H9 (cell line): Measurements from ENCODE around the gene TESK1. TPM values are rescaled to one million over a fixed set of nuclear protein-coding genes. Genes with fewer than 3 reads are reported as not detected.
"Not testable (repeated sequence)": the region's sequence is repeated elsewhere in the genome, so short reads cannot be mapped to it uniquely, and the experiment has no call there.

Experiments used
- DNase-seq: peaks from one replicate; pipeline ENCODE4 v3.0.0-alpha.2; 2017
- H2AFZ ChIP-seq: one replicate; pipeline ENCODE4 v1.6.1; 2013; ENCODE audit warnings: mild to moderate bottlenecking, low read length, control low read depth, moderate library complexity
- H2AK5ac ChIP-seq: 2 replicates; pipeline ENCODE4 v1.6.1; 2013; ENCODE audit warnings: low read length, control low read depth, mixed read lengths; ENCODE audit not compliant: insufficient read length
- H2BK120ac ChIP-seq: one replicate; pipeline ENCODE4 v1.6.1; 2013; ENCODE audit warnings: low read depth, mild to moderate bottlenecking, low read length, control low read depth, inconsistent platforms; ENCODE audit not compliant: poor library complexity, severe bottlenecking
- H2BK12ac ChIP-seq: 2 replicates; pipeline ENCODE4 v1.6.1; 2013; ENCODE audit warnings: low read length, control low read depth, mixed read lengths, low read depth; ENCODE audit not compliant: insufficient read length
- H2BK15ac ChIP-seq: 2 replicates; pipeline ENCODE4 v1.6.1; 2013; ENCODE audit warnings: low read depth, low read length, control low read depth
- H2BK20ac ChIP-seq: one replicate; pipeline ENCODE4 v1.6.1; 2013; ENCODE audit warnings: low read depth, mild to moderate bottlenecking, low read length, control low read depth, inconsistent platforms; ENCODE audit not compliant: poor library complexity, severe bottlenecking
- H2BK5ac ChIP-seq: 2 replicates; pipeline ENCODE4 v1.6.1; 2013; ENCODE audit warnings: low read length, control low read depth, mixed read lengths; ENCODE audit not compliant: insufficient read length
- H3K14ac ChIP-seq: 2 replicates; pipeline ENCODE4 v1.6.1; 2013; ENCODE audit warnings: low read length, control low read depth; ENCODE audit not compliant: insufficient read depth
- H3K18ac ChIP-seq: 2 replicates; pipeline ENCODE4 v1.6.1; 2013; ENCODE audit warnings: low read depth, mild to moderate bottlenecking, mixed read lengths, low read length, control low read depth; ENCODE audit not compliant: insufficient read length
- H3K23ac ChIP-seq: 2 replicates; pipeline ENCODE4 v1.6.1; 2013; ENCODE audit warnings: low read length, control low read depth, mixed read lengths, low read depth; ENCODE audit not compliant: insufficient read length
- H3K23me2 ChIP-seq: 2 replicates; pipeline ENCODE4 v1.6.1; 2013; ENCODE audit warnings: low read depth, mild to moderate bottlenecking, mixed read lengths, low read length, control low read depth; ENCODE audit not compliant: insufficient read length, poor library complexity, severe bottlenecking
- H3K27ac ChIP-seq: 2 replicates; pipeline ENCODE4 v1.5.1; 2013; ENCODE audit warnings: low read length, control low read depth, mixed read lengths, low read depth; ENCODE audit not compliant: insufficient read length
- H3K27me3 ChIP-seq: 2 replicates; pipeline ENCODE4 v1.6.1; 2013; ENCODE audit warnings: low read length, control low read depth, inconsistent platforms; ENCODE audit not compliant: insufficient read depth
- H3K4ac ChIP-seq: 2 replicates; pipeline ENCODE4 v1.6.1; 2013; ENCODE audit warnings: low read depth, mild to moderate bottlenecking, control low read depth, inconsistent platforms, low read length, moderate library complexity
- H3K4me1 ChIP-seq: 2 replicates; pipeline ENCODE4 v1.6.1; 2013; ENCODE audit warnings: low read length, control low read depth, inconsistent platforms; ENCODE audit not compliant: insufficient read depth
- H3K4me2 ChIP-seq: 2 replicates; pipeline ENCODE4 v1.6.1; 2013; ENCODE audit warnings: low read length, control low read depth, mixed read lengths; ENCODE audit not compliant: insufficient read length, insufficient read depth
- H3K56ac ChIP-seq: 2 replicates; pipeline ENCODE4 v1.6.1; 2013; ENCODE audit warnings: low read depth, mild to moderate bottlenecking, mixed read lengths, low read length, control low read depth; ENCODE audit not compliant: insufficient read length
- H3K79me1 ChIP-seq: 2 replicates; pipeline ENCODE4 v1.6.1; 2013; ENCODE audit warnings: low read depth, mild to moderate bottlenecking, moderate library complexity, low read length, control low read depth, inconsistent platforms; ENCODE audit not compliant: insufficient read depth, poor library complexity, severe bottlenecking
- H3K79me2 ChIP-seq: 2 replicates; pipeline ENCODE4 v1.6.1; 2013; ENCODE audit warnings: low read length, control low read depth, inconsistent platforms; ENCODE audit not compliant: insufficient read depth
- H3K9ac ChIP-seq: 2 replicates; pipeline ENCODE4 v1.6.1; 2013; ENCODE audit warnings: low read length, control low read depth, mixed read lengths; ENCODE audit not compliant: insufficient read length; ENCODE audit errors: extremely low read depth
- H3K9me3 ChIP-seq: one replicate; pipeline ENCODE4 v1.6.1; 2013; ENCODE audit warnings: low read depth, low read length, inconsistent platforms; ENCODE audit not compliant: control insufficient read depth
- H3T11ph ChIP-seq: one replicate; pipeline ENCODE4 v1.6.1; 2013; ENCODE audit warnings: mild to moderate bottlenecking, low read length, control low read depth, inconsistent platforms
- H4K20me1 ChIP-seq: one replicate; pipeline ENCODE4 v1.6.1; 2013; ENCODE audit not compliant: control insufficient read depth, insufficient read length, insufficient read depth
- H4K5ac ChIP-seq: 2 replicates; pipeline ENCODE4 v1.6.1; 2013; ENCODE audit warnings: low read depth, mild to moderate bottlenecking, mixed read lengths, low read length, control low read depth; ENCODE audit not compliant: insufficient read length
- H4K8ac ChIP-seq: replicated peaks from 2 replicates; pipeline ENCODE4 v1.6.1; 2013; ENCODE audit warnings: low read length, control low read depth, mixed read lengths, low read depth; ENCODE audit not compliant: insufficient read length
- H4K91ac ChIP-seq: 2 replicates; pipeline ENCODE4 v1.6.1; 2013; ENCODE audit warnings: low read depth, mild to moderate bottlenecking, moderate library complexity, mixed read lengths, low read length, control low read depth; ENCODE audit not compliant: insufficient read length
- H3K27ac Mint-ChIP-seq, 3 experiments: 2 replicates in 2 of 3; 3 replicates in 1 of 3; pipeline ENCODE4 v1.8.0; 2020 to 2021; ENCODE audit warnings: mixed read lengths in 3 of 3, mild to moderate bottlenecking in 1 of 3, moderate library complexity in 1 of 3
- H3K27me3 Mint-ChIP-seq: 2 replicates; pipeline ENCODE4 v1.8.0; 2021; ENCODE audit warnings: low read depth, mild to moderate bottlenecking, moderate library complexity, mixed read lengths
- H3K36me3 Mint-ChIP-seq, 3 experiments: 2 replicates in 2 of 3; 3 replicates in 1 of 3; pipeline ENCODE4 v1.8.0; 2020 to 2021; ENCODE audit warnings: low read depth in 3 of 3, mixed read lengths in 3 of 3; ENCODE audit not compliant: insufficient read depth in 1 of 3
- H3K4me1 Mint-ChIP-seq, 2 experiments: 2 replicates each; pipeline ENCODE4 v1.8.0; 2020; ENCODE audit warnings: mixed read lengths in 2 of 2
- H3K4me3 Mint-ChIP-seq, 2 experiments: 2 replicates in 1 of 2; 3 replicates in 1 of 2; pipeline ENCODE4 v1.8.0; 2020 to 2021; ENCODE audit warnings: mild to moderate bottlenecking in 2 of 2, mixed read lengths in 2 of 2, moderate library complexity in 1 of 2
- H3K9me3 Mint-ChIP-seq, 2 experiments: 2 replicates in 1 of 2; 3 replicates in 1 of 2; pipeline ENCODE4 v1.8.0; 2020; ENCODE audit warnings: mild to moderate bottlenecking in 2 of 2, mixed read lengths in 2 of 2, moderate library complexity in 1 of 2
- CTCF ChIP-seq: fragments of 200-600 bp; sonication (generic); conservative IDR thresholded peaks from 3 replicates; pipeline ENCODE4 v1.8.0; 2021; ENCODE audit warnings: antibody characterized with exemption, mild to moderate bottlenecking
- WGBS: extraction: QIAGEN DNeasy Blood & Tissue Kit; methylation state at CpG from one replicate; pipeline ENCODE4 v1.1.7; 2013; ENCODE audit warnings: missing lambda C conversion rate, low lambda C conversion rate, mixed read lengths; ENCODE audit not compliant: insufficient read length; ENCODE audit errors: extremely low coverage; 5-methylcytosine and 5-hydroxymethylcytosine counted together
- total RNA-seq: library from RNA; stranded (reverse); gene quantifications from 2 replicates; pipeline ENCODE4 v1.2.1, GENCODE V29; 2021

TESK1 gene
- total RNA-seq, 1 experiment from 2014 or later, result 28.6 TPM

- Histone ChIP-seq H3K27me3 (no peaks in the 10 kb centered on the region), H4K20me1 (no peaks in the 10 kb centered on the region), H3T11ph (no peak overlapping the region), H3K4ac (no peak overlapping the region), H2BK5ac (no peak overlapping the region), H2BK12ac (no peak overlapping the region), H2AK5ac (no peak overlapping the region), H2AFZ (no peak overlapping the region), H3K9ac (no peak overlapping the region), H3K27ac (no peak overlapping the region), H3K4me1 (no peaks in the 10 kb centered on the region), H2BK120ac (no peak overlapping the region), H3K23ac (no peak overlapping the region), H3K14ac (no peak overlapping the region), H4K5ac (no peak overlapping the region), H2BK20ac (no peak overlapping the region), H4K8ac (no peak overlapping the region), H3K18ac (no peak overlapping the region), H3K56ac (no peak overlapping the region), H3K9me3 (no peaks in the 10 kb centered on the region), H2BK15ac (no peak overlapping the region), H3K4me2 (no peak overlapping the region), H4K91ac (no peak overlapping the region), H3K23me2 (no peaks in the 10 kb centered on the region), H3K79me2 (no peaks in the 10 kb centered on the region), H3K79me1 (no peaks in the 10 kb centered on the region)
- Mint-ChIP-seq H3K27me3 (peaks cover 2% of the 10 kb centered on the region), H3K4me3 (no peak overlapping the region), H3K4me1 (peaks cover 11 to 13% of the 10 kb centered on the region in 2 experiments), H3K36me3 (peaks cover 9 to 16% (median 12%) of the 10 kb centered on the region in 3 experiments), H3K9me3 (peaks cover 4 to 11% of the 10 kb centered on the region in 2 experiments; a peak in 4 of 5 replicates), H3K27ac (peak overlapping the region in 1 of 3 experiments; percentile 59; a peak in 1 of 7 replicates)
- DNase-seq, result no peak
- no CpG with 5 or more reads among the region's 12 CpGs for WGBS
- no peak for TF ChIP-seq CTCF
Measured at GRCh38 chr9:35643046-35643445, 38.0 kb downstream of the TESK1 start.

GRCh38 chr9:35645736-35646135 is 40.7 kb downstream of the TESK1 start:
- H4K91ac ChIP-seq, H4K5ac ChIP-seq, H3K36me3 Mint-ChIP-seq, H3T11ph ChIP-seq, H3K23me2 ChIP-seq, H3K27me3 ChIP-seq, H3K18ac ChIP-seq, H2BK15ac ChIP-seq, H2AK5ac ChIP-seq, H3K56ac ChIP-seq, H3K27me3 Mint-ChIP-seq, H3K4me1 ChIP-seq, H3K4ac ChIP-seq, H2BK12ac ChIP-seq, H3K79me1 ChIP-seq, H2BK5ac ChIP-seq, H4K20me1 ChIP-seq, H3K14ac ChIP-seq, H3K23ac ChIP-seq, H2BK20ac ChIP-seq, H3K9me3 ChIP-seq, H3K27ac ChIP-seq, H3K79me2 ChIP-seq, H3K9me3 Mint-ChIP-seq, H3K9ac ChIP-seq, DNase-seq, H4K8ac ChIP-seq: not testable (repeated sequence)
- Histone ChIP-seq H2AFZ (peak overlapping the region; percentile 41), H2BK120ac (peak overlapping the region; percentile 56), H3K4me2 (peak overlapping the region; percentile 86)
- H3K4me1 Mint-ChIP-seq, result peaks cover 22 to 25% of the 10 kb centered on the region in 2 experiments
- WGBS, result no CpG with 5 or more reads among the region's 10 CpGs
- H3K4me3 Mint-ChIP-seq, result peak overlapping the region; percentile 85 to 96
- peak overlapping the region in 1 of 3 experiments; percentile 95; a peak in 3 of 7 replicates for H3K27ac Mint-ChIP-seq
